H9 (cell line): ENCODE data around the gene CREBRF. TPM values are rescaled to one million over a fixed set of nuclear protein-coding genes. Genes with fewer than 3 reads are reported as not detected.

ENCODE experiments used
- DNase-seq: peaks from one replicate; pipeline ENCODE4 v3.0.0-alpha.2; 2017
- H2AFZ ChIP-seq: one replicate; pipeline ENCODE4 v1.6.1; 2013; ENCODE audit warnings: mild to moderate bottlenecking, low read length, control low read depth, moderate library complexity
- H2AK5ac ChIP-seq: 2 replicates; pipeline ENCODE4 v1.6.1; 2013; ENCODE audit warnings: low read length, control low read depth, mixed read lengths; ENCODE audit not compliant: insufficient read length
- H2BK120ac ChIP-seq: one replicate; pipeline ENCODE4 v1.6.1; 2013; ENCODE audit warnings: low read depth, mild to moderate bottlenecking, low read length, control low read depth, inconsistent platforms; ENCODE audit not compliant: poor library complexity, severe bottlenecking
- H2BK12ac ChIP-seq: 2 replicates; pipeline ENCODE4 v1.6.1; 2013; ENCODE audit warnings: low read length, control low read depth, mixed read lengths, low read depth; ENCODE audit not compliant: insufficient read length
- H2BK15ac ChIP-seq: 2 replicates; pipeline ENCODE4 v1.6.1; 2013; ENCODE audit warnings: low read depth, low read length, control low read depth
- H2BK20ac ChIP-seq: one replicate; pipeline ENCODE4 v1.6.1; 2013; ENCODE audit warnings: low read depth, mild to moderate bottlenecking, low read length, control low read depth, inconsistent platforms; ENCODE audit not compliant: poor library complexity, severe bottlenecking
- H2BK5ac ChIP-seq: 2 replicates; pipeline ENCODE4 v1.6.1; 2013; ENCODE audit warnings: low read length, control low read depth, mixed read lengths; ENCODE audit not compliant: insufficient read length
- H3K14ac ChIP-seq: 2 replicates; pipeline ENCODE4 v1.6.1; 2013; ENCODE audit warnings: low read length, control low read depth; ENCODE audit not compliant: insufficient read depth
- H3K18ac ChIP-seq: 2 replicates; pipeline ENCODE4 v1.6.1; 2013; ENCODE audit warnings: low read depth, mild to moderate bottlenecking, mixed read lengths, low read length, control low read depth; ENCODE audit not compliant: insufficient read length
- H3K23ac ChIP-seq: 2 replicates; pipeline ENCODE4 v1.6.1; 2013; ENCODE audit warnings: low read length, control low read depth, mixed read lengths, low read depth; ENCODE audit not compliant: insufficient read length
- H3K23me2 ChIP-seq: 2 replicates; pipeline ENCODE4 v1.6.1; 2013; ENCODE audit warnings: low read depth, mild to moderate bottlenecking, mixed read lengths, low read length, control low read depth; ENCODE audit not compliant: insufficient read length, poor library complexity, severe bottlenecking
- H3K27ac ChIP-seq: 2 replicates; pipeline ENCODE4 v1.5.1; 2013; ENCODE audit warnings: low read length, control low read depth, mixed read lengths, low read depth; ENCODE audit not compliant: insufficient read length
- H3K27me3 ChIP-seq: 2 replicates; pipeline ENCODE4 v1.6.1; 2013; ENCODE audit warnings: low read length, control low read depth, inconsistent platforms; ENCODE audit not compliant: insufficient read depth
- H3K4ac ChIP-seq: 2 replicates; pipeline ENCODE4 v1.6.1; 2013; ENCODE audit warnings: low read depth, mild to moderate bottlenecking, control low read depth, inconsistent platforms, low read length, moderate library complexity
- H3K4me1 ChIP-seq: 2 replicates; pipeline ENCODE4 v1.6.1; 2013; ENCODE audit warnings: low read length, control low read depth, inconsistent platforms; ENCODE audit not compliant: insufficient read depth
- H3K4me2 ChIP-seq: 2 replicates; pipeline ENCODE4 v1.6.1; 2013; ENCODE audit warnings: low read length, control low read depth, mixed read lengths; ENCODE audit not compliant: insufficient read length, insufficient read depth
- H3K56ac ChIP-seq: 2 replicates; pipeline ENCODE4 v1.6.1; 2013; ENCODE audit warnings: low read depth, mild to moderate bottlenecking, mixed read lengths, low read length, control low read depth; ENCODE audit not compliant: insufficient read length
- H3K79me1 ChIP-seq: 2 replicates; pipeline ENCODE4 v1.6.1; 2013; ENCODE audit warnings: low read depth, mild to moderate bottlenecking, moderate library complexity, low read length, control low read depth, inconsistent platforms; ENCODE audit not compliant: insufficient read depth, poor library complexity, severe bottlenecking
- H3K79me2 ChIP-seq: 2 replicates; pipeline ENCODE4 v1.6.1; 2013; ENCODE audit warnings: low read length, control low read depth, inconsistent platforms; ENCODE audit not compliant: insufficient read depth
- H3K9ac ChIP-seq: 2 replicates; pipeline ENCODE4 v1.6.1; 2013; ENCODE audit warnings: low read length, control low read depth, mixed read lengths; ENCODE audit not compliant: insufficient read length; ENCODE audit errors: extremely low read depth
- H3K9me3 ChIP-seq: one replicate; pipeline ENCODE4 v1.6.1; 2013; ENCODE audit warnings: low read depth, low read length, inconsistent platforms; ENCODE audit not compliant: control insufficient read depth
- H3T11ph ChIP-seq: one replicate; pipeline ENCODE4 v1.6.1; 2013; ENCODE audit warnings: mild to moderate bottlenecking, low read length, control low read depth, inconsistent platforms
- H4K20me1 ChIP-seq: one replicate; pipeline ENCODE4 v1.6.1; 2013; ENCODE audit not compliant: control insufficient read depth, insufficient read length, insufficient read depth
- H4K5ac ChIP-seq: 2 replicates; pipeline ENCODE4 v1.6.1; 2013; ENCODE audit warnings: low read depth, mild to moderate bottlenecking, mixed read lengths, low read length, control low read depth; ENCODE audit not compliant: insufficient read length
- H4K8ac ChIP-seq: replicated peaks from 2 replicates; pipeline ENCODE4 v1.6.1; 2013; ENCODE audit warnings: low read length, control low read depth, mixed read lengths, low read depth; ENCODE audit not compliant: insufficient read length
- H4K91ac ChIP-seq: 2 replicates; pipeline ENCODE4 v1.6.1; 2013; ENCODE audit warnings: low read depth, mild to moderate bottlenecking, moderate library complexity, mixed read lengths, low read length, control low read depth; ENCODE audit not compliant: insufficient read length
- H3K27ac Mint-ChIP-seq, 3 experiments: 2 replicates in 2 of 3; 3 replicates in 1 of 3; pipeline ENCODE4 v1.8.0; 2020 to 2021; ENCODE audit warnings: mixed read lengths in 3 of 3, mild to moderate bottlenecking in 1 of 3, moderate library complexity in 1 of 3
- H3K27me3 Mint-ChIP-seq: 2 replicates; pipeline ENCODE4 v1.8.0; 2021; ENCODE audit warnings: low read depth, mild to moderate bottlenecking, moderate library complexity, mixed read lengths
- H3K36me3 Mint-ChIP-seq, 3 experiments: 2 replicates in 2 of 3; 3 replicates in 1 of 3; pipeline ENCODE4 v1.8.0; 2020 to 2021; ENCODE audit warnings: low read depth in 3 of 3, mixed read lengths in 3 of 3; ENCODE audit not compliant: insufficient read depth in 1 of 3
- H3K4me1 Mint-ChIP-seq, 2 experiments: 2 replicates each; pipeline ENCODE4 v1.8.0; 2020; ENCODE audit warnings: mixed read lengths in 2 of 2
- H3K4me3 Mint-ChIP-seq, 2 experiments: 2 replicates in 1 of 2; 3 replicates in 1 of 2; pipeline ENCODE4 v1.8.0; 2020 to 2021; ENCODE audit warnings: mild to moderate bottlenecking in 2 of 2, mixed read lengths in 2 of 2, moderate library complexity in 1 of 2
- H3K9me3 Mint-ChIP-seq, 2 experiments: 2 replicates in 1 of 2; 3 replicates in 1 of 2; pipeline ENCODE4 v1.8.0; 2020; ENCODE audit warnings: mild to moderate bottlenecking in 2 of 2, mixed read lengths in 2 of 2, moderate library complexity in 1 of 2
- CTCF ChIP-seq: fragments of 200-600 bp; sonication (generic); conservative IDR thresholded peaks from 3 replicates; pipeline ENCODE4 v1.8.0; 2021; ENCODE audit warnings: antibody characterized with exemption, mild to moderate bottlenecking
- WGBS: extraction: QIAGEN DNeasy Blood & Tissue Kit; methylation state at CpG from one replicate; pipeline ENCODE4 v1.1.7; 2013; ENCODE audit warnings: missing lambda C conversion rate, low lambda C conversion rate, mixed read lengths; ENCODE audit not compliant: insufficient read length; ENCODE audit errors: extremely low coverage; 5-methylcytosine and 5-hydroxymethylcytosine counted together
- total RNA-seq: library from RNA; stranded (reverse); gene quantifications from 2 replicates; pipeline ENCODE4 v1.2.1, GENCODE V29; 2021

Gene CREBRF
- total RNA-seq, 1 experiment from 2014 or later, result 2.7 TPM

GRCh38 chr5:173035904-173036707 lies 20.0 kb upstream of the CREBRF start:
- Histone ChIP-seq H3T11ph (no peak overlapping the region), H2BK20ac (no peak overlapping the region), H2BK5ac (no peak overlapping the region), H3K18ac (no peak overlapping the region), H2BK12ac (no peak overlapping the region), H3K79me2 (no peaks in the 10 kb centered on the region), H3K56ac (no peak overlapping the region), H2BK120ac (no peak overlapping the region), H4K5ac (no peak overlapping the region), H3K9me3 (no peaks in the 10 kb centered on the region), H3K27ac (no peak overlapping the region), H4K8ac (no peak overlapping the region), H3K4me1 (no peaks in the 10 kb centered on the region), H3K23ac (no peak overlapping the region), H3K14ac (no peak overlapping the region), H2BK15ac (no peak overlapping the region), H4K20me1 (no peaks in the 10 kb centered on the region), H3K23me2 (no peaks in the 10 kb centered on the region), H3K27me3 (no peaks in the 10 kb centered on the region), H2AFZ (no peak overlapping the region), H3K79me1 (no peaks in the 10 kb centered on the region), H3K9ac (no peak overlapping the region), H4K91ac (no peak overlapping the region), H3K4me2 (no peak overlapping the region), H2AK5ac (no peak overlapping the region), H3K4ac (no peak overlapping the region)
- Mint-ChIP-seq H3K27ac (no peak overlapping the region), H3K27me3 (no peaks in the 10 kb centered on the region), H3K4me1 (no peaks in the 10 kb centered on the region), H3K9me3 (peaks cover 3% of the 10 kb centered on the region in 2 experiments; a peak in 3 of 5 replicates), H3K4me3 (no peak overlapping the region), H3K36me3 (peaks cover 0 to 15% (median 9%) of the 10 kb centered on the region in 3 experiments; a peak in 6 of 7 replicates)
- no CpG with 5 or more reads among the region's 24 CpGs for WGBS
- DNase-seq, result no peak
- no peak for TF ChIP-seq CTCF
